Astrocyte (in vitro differentiated cells and primary cell): ENCODE data around the gene ESYT3. TPM values are rescaled to one million over a fixed set of nuclear protein-coding genes. Genes with fewer than 3 reads are reported as not detected.

Source experiments
- DNase-seq: peaks from one replicate; pipeline ENCODE4 v3.0.0-alpha.2; 2010; ENCODE audit warnings: low read depth
- FAIRE-seq: peaks from 2 replicates; lab custom pipeline; 2011; peaks lifted over from hg19 to GRCh38; lab: Jason Lieb, UNC
- H2AFZ ChIP-seq: 2 replicates; pipeline ENCODE4 v1.6.0; 2012; ENCODE audit warnings: low read depth, low read length, inconsistent platforms
- H3K27ac ChIP-seq: 2 replicates; pipeline ENCODE4 v1.5.1; 2011; ENCODE audit warnings: low read depth, low read length, inconsistent platforms
- H3K27me3 ChIP-seq: 2 replicates; pipeline ENCODE4 v1.6.0; 2011; ENCODE audit warnings: low read length, inconsistent platforms; ENCODE audit not compliant: insufficient read depth
- H3K36me3 ChIP-seq: 2 replicates; pipeline ENCODE4 v1.5.1; 2011; ENCODE audit warnings: low read length, inconsistent platforms; ENCODE audit not compliant: insufficient read depth
- H3K4me1 ChIP-seq: 2 replicates; pipeline ENCODE4 v1.5.1; 2011; ENCODE audit warnings: low read length, inconsistent platforms; ENCODE audit not compliant: insufficient read depth
- H3K4me2 ChIP-seq: 2 replicates; pipeline ENCODE4 v1.6.0; 2012; ENCODE audit warnings: low read length, inconsistent platforms
- H3K4me3 ChIP-seq: 2 replicates; pipeline ENCODE4 v1.5.1; 2011; ENCODE audit warnings: low read depth, mild to moderate bottlenecking, low read length, inconsistent platforms; ENCODE audit not compliant: insufficient read depth
- H3K79me2 ChIP-seq: 2 replicates; pipeline ENCODE4 v1.6.0; 2012; ENCODE audit warnings: mild to moderate bottlenecking, low read length, inconsistent platforms; ENCODE audit not compliant: insufficient read depth
- H3K9ac ChIP-seq: 2 replicates; pipeline ENCODE4 v1.6.0; 2012; ENCODE audit warnings: mild to moderate bottlenecking, low read length, inconsistent platforms
- H3K9me3 ChIP-seq: 2 replicates; pipeline ENCODE4 v1.5.1; 2012; ENCODE audit warnings: low read depth, mild to moderate bottlenecking, low read length, inconsistent platforms; ENCODE audit not compliant: insufficient read depth
- H4K20me1 ChIP-seq: 2 replicates; pipeline ENCODE4 v1.6.0; 2012; ENCODE audit warnings: low read length, inconsistent platforms; ENCODE audit not compliant: insufficient read depth
- H3K27ac Mint-ChIP-seq: one replicate; pipeline ENCODE4 v1.8.0; 2021; ENCODE audit warnings: mild to moderate bottlenecking, mixed read lengths; ENCODE audit not compliant: unreplicated experiment
- H3K27me3 Mint-ChIP-seq: one replicate; pipeline ENCODE4 v1.8.0; 2021; ENCODE audit warnings: low read depth, mixed read lengths; ENCODE audit not compliant: unreplicated experiment
- H3K36me3 Mint-ChIP-seq: one replicate; pipeline ENCODE4 v1.8.0; 2021; ENCODE audit warnings: low read depth, mixed read lengths; ENCODE audit not compliant: unreplicated experiment
- H3K4me1 Mint-ChIP-seq: one replicate; pipeline ENCODE4 v1.8.0; 2021; ENCODE audit warnings: low read depth, mixed read lengths; ENCODE audit not compliant: unreplicated experiment
- H3K4me3 Mint-ChIP-seq: one replicate; pipeline ENCODE4 v1.8.0; 2021; ENCODE audit warnings: mild to moderate bottlenecking, moderate library complexity, mixed read lengths; ENCODE audit not compliant: unreplicated experiment
- H3K9me3 Mint-ChIP-seq: one replicate; pipeline ENCODE4 v1.8.0; 2021; ENCODE audit warnings: mild to moderate bottlenecking, mixed read lengths; ENCODE audit not compliant: unreplicated experiment
- EZH2 ChIP-seq: IDR thresholded peaks from 2 replicates; pipeline ENCODE4 v1.6.1; 2012; ENCODE audit warnings: mild to moderate bottlenecking, low read length, inconsistent platforms; ENCODE audit not compliant: insufficient read depth
- total RNA-seq: library from RNA; stranded (reverse); gene quantifications from 2 replicates; pipeline ENCODE4 v1.2.1, GENCODE V29; 2021
- TF ChIP-seq, protein P1 (sequence below): IDR thresholded peaks from 2 replicates; pipeline ENCODE4 v1.5.1; 2011; ENCODE audit warnings: low read depth, mild to moderate bottlenecking, inconsistent platforms, low read length, moderate library complexity; ENCODE audit not compliant: insufficient read depth

ESYT3 gene
- total RNA-seq, 1 donor from 2014 or later: 2.0 TPM

DNA sequence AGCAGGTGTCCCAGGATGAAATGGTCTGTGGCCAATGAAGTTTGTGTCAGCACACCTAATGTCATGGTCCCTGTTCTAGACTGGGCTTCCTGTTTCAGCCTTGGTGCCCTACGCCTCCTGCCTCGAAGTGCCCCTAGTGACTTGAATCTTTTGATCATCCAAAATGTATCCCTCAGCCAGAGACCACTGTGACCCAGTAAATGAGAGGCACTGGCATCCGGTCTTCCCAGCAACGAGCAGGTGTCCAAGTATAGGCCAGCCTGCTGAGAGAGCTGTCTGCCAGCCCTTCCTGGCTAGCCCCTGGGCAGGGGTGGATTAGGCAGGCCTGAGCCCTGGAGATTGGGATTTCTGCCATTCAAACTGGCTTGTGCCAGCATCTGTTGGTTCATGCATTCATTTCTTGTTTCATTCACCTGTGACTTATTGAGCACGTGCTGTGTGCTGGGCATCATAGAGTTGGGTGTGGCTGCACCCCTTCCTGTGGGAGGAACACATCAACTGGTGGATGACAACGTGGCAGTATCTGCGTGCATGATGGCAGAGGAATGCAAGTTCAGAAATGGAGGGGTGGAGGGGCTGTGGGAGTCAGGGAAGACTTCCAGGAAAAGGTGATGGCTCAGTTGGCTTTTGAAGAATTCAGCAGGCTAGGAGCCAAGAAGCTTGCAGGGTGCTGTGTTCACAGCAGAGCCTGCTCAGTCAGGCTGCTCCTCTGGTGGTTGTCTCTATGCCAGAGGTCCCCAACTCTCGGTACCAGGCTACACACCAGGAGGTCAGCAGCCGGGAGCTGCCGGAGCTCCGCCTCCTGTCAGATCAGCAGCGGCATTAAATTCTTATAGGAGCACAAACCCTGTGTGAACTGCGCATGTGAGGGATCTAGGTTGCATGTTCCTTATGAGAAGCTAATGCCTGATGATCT is 21.6 kb downstream of the ESYT3 start:
- H3K27me3 Mint-ChIP-seq: peaks cover 10% of the 10 kb centered on the region
- Histone ChIP-seq H3K27me3 (no peaks in the 10 kb centered on the region), H3K4me3 (no peak overlapping the region), H3K4me2 (no peak overlapping the region), H2AFZ (no peak overlapping the region), H3K9ac (no peak overlapping the region), H3K79me2 (no peaks in the 10 kb centered on the region), H3K27ac (no peak overlapping the region), H4K20me1 (no peaks in the 10 kb centered on the region), H3K4me1 (no peaks in the 10 kb centered on the region), H3K36me3 (no peaks in the 10 kb centered on the region), H3K9me3 (no peaks in the 10 kb centered on the region)
- H3K9me3 Mint-ChIP-seq: peaks cover 3% of the 10 kb centered on the region
- H3K27ac Mint-ChIP-seq: no peak overlapping the region
- FAIRE-seq (no peak), DNase-seq (peak; percentile 45)
- H3K4me1 Mint-ChIP-seq: peaks cover 6% of the 10 kb centered on the region
- no peak overlapping the region for H3K4me3 Mint-ChIP-seq
- H3K36me3 Mint-ChIP-seq: peaks cover 14% of the 10 kb centered on the region
- TF ChIP-seq, protein P1, sequence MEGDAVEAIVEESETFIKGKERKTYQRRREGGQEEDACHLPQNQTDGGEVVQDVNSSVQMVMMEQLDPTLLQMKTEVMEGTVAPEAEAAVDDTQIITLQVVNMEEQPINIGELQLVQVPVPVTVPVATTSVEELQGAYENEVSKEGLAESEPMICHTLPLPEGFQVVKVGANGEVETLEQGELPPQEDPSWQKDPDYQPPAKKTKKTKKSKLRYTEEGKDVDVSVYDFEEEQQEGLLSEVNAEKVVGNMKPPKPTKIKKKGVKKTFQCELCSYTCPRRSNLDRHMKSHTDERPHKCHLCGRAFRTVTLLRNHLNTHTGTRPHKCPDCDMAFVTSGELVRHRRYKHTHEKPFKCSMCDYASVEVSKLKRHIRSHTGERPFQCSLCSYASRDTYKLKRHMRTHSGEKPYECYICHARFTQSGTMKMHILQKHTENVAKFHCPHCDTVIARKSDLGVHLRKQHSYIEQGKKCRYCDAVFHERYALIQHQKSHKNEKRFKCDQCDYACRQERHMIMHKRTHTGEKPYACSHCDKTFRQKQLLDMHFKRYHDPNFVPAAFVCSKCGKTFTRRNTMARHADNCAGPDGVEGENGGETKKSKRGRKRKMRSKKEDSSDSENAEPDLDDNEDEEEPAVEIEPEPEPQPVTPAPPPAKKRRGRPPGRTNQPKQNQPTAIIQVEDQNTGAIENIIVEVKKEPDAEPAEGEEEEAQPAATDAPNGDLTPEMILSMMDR: no peak
- TF ChIP-seq EZH2: no peak

- Histone ChIP-seq H3K9ac (no peak overlapping the region), H3K79me2 (no peaks in the 10 kb centered on the region), H3K4me3 (no peak overlapping the region), H3K4me2 (no peak overlapping the region), H3K27me3 (no peaks in the 10 kb centered on the region), H3K27ac (no peak overlapping the region), H2AFZ (no peak overlapping the region), H4K20me1 (no peaks in the 10 kb centered on the region), H3K9me3 (no peaks in the 10 kb centered on the region), H3K36me3 (no peaks in the 10 kb centered on the region), H3K4me1 (no peaks in the 10 kb centered on the region)
- peaks cover 10% of the 10 kb centered on the region for H3K27me3 Mint-ChIP-seq
- no peak overlapping the region for H3K27ac Mint-ChIP-seq
- H3K4me3 Mint-ChIP-seq: peak overlapping the region; percentile 8
- peaks cover 6% of the 10 kb centered on the region for H3K4me1 Mint-ChIP-seq
- no peak for FAIRE-seq
- H3K9me3 Mint-ChIP-seq: peaks cover 2% of the 10 kb centered on the region
- TF ChIP-seq, protein P1: no peak
- TF ChIP-seq EZH2: no peak
- no peak for DNase-seq
- H3K36me3 Mint-ChIP-seq: peaks cover 18% of the 10 kb centered on the region
Observed at GRCh38 chr3:138456961-138457862, 22.8 kb downstream of the ESYT3 start.
